Embryonic facial prominence (tissue), 1 donor: Measurements from ENCODE around the gene HEXIM1.
A peak's percentile ranks its signal among the peaks of the same experiment; 100 is the strongest.

Source experiments
- DNase-seq: peaks from one replicate; pipeline ENCODE4 v3.0.0-alpha.2; 2016; ENCODE audit errors: extremely low spot score

Gene HEXIM1

GRCh38 chr17:45171338-45172231 lies 23.3 kb downstream of the HEXIM1 start:
- peak; percentile 48 for DNase-seq

- DNase-seq = no peak
These were observed 23.9 kb downstream of the HEXIM1 start for GRCh38 chr17:45172232-45172540.

DNA sequence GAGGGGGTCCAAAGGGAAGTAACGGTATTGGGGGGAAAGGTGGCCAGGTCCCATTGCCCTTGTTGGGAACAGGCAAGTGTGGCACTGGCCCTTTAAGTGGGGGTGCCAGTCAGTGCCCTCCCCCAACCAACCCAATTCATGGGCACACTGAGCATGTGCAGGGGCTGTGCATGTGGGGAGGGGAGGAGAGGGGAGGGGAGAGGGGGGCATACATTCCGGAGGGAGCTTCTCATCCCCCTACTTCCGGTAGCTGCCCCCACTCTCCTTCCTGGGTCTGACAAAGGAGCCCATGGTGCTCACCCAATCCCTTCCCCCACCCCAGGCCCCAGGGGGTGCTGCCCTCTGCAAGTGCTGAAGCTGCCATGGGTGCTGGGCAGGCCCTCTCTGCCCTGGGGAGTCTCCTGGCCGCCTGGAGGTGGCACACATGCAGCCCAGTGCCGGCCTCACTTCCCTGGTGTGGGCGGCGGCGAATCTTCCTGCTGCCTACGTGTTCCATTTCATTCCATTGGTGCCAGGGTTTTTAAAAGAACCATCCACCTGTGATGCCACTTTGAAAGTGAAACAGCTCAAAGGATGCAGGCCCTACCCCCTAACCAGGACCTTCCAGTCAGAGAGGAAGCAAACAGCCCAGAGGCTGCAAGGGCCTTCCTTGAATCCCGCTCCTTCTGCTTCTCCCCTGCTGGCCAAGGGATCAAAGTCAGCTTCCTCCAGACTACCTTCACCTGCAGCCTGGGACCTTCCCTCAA lies 24.4 kb downstream of the HEXIM1 start:
- DNase-seq = no peak

- no peak for DNase-seq
These were observed 27.5 kb downstream of the HEXIM1 start for GRCh38 chr17:45175759-45176115.

DNA sequence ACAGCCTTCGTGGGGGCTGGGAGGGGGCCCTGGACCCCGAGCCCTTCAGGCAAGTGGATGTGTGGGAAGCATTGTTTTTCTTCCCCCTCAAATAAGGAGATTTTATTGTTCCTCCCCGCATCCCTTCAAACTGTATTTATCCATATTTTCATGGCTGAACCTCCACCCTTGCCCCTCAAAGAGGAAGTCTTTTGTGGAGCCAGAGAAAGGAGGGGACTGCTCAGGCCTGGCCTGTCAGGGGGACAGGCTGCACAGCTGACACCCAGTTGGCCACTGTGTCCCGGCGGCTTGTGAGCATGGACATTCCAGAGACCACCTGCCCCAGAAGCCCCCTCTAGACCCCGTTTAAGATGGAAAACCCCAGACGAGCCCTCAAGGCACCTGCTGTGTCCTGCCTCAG lies 29.3 kb downstream of the HEXIM1 start:
- no peak for DNase-seq

DNA sequence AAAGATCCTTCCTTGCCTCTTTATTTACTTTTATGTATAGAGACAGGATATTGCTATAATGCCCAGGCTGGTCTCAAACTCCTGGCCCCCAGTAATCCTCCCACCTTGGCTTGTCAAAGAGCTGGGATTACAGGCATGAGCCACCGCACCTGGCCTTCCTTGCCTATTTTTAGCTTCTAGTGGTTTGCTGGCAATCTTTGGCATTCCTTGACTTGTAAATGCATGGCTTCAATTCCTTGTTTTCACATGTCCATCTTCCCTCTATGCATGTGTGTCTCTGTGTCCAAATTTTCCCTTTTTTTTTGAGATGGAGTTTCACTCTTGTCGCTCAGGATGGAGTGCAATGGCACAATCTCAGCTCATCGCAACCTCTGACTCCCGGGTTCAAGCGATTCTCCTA lies 35.9 kb downstream of the HEXIM1 start:
- DNase-seq = no peak

GRCh38 chr17:45186801-45187354 lies 38.6 kb downstream of the HEXIM1 start:
- no peak for DNase-seq

DNA sequence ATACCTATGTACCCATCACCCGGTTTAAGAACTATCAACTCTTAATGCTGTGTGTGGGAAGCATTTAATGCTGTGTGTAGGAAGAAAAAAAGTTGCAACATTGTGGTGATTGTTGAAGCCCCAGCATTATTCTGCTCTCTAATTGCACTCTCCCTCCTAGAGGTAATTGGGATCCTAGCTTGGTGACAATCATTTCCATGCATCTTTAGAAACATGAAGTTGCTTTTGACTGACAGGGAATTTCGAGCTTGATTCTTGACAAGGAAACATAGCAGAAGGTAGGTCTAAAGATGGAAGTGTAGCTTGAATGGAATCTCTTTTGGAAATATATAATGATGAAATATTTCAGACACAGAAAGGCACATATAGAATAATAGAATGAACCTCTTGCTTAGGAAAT lies 40.7 kb downstream of the HEXIM1 start:
- DNase-seq = no peak

GRCh38 chr17:45190503-45191255 lies 42.4 kb downstream of the HEXIM1 start:
- DNase-seq = no peak

DNA sequence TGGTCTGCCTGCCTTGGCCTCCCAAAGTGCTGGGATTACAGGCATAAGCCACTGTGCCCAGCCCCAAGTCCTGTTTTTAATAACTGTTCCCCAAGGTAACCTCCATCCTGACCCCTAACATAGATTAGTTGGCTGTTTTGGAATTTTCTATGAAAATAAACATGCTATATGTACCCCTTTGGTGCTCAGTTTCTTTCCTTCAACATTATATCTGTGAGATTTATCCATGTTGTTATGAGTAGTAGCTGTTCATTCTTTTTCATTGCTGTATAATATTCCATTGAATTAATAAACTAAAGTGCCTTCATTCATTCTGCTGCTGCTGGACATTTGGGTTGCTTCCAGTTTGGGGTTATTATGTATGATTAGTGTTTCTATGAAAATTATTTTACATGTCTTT lies 47.1 kb downstream of the HEXIM1 start:
- no peak for DNase-seq

DNA sequence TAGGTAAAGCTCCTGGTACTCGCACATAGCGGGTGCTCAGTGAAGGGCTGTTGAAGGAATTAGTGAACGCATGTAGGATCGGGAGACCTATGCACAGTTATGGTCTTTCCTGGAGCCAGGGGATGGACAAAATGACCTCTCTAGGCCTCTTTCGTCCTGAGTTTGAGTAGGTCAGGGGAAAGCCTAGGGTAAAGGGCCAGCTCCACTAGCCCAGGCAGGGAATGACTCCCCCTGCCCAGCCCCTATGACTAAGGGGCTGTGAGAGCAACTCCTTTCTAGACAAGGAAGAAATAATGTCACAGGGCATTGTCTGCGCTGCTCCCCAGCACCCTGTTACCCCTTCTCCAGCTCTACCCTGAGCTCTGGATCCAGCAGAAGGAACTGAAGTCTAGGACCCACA lies 48.8 kb downstream of the HEXIM1 start:
- DNase-seq = no peak

DNA sequence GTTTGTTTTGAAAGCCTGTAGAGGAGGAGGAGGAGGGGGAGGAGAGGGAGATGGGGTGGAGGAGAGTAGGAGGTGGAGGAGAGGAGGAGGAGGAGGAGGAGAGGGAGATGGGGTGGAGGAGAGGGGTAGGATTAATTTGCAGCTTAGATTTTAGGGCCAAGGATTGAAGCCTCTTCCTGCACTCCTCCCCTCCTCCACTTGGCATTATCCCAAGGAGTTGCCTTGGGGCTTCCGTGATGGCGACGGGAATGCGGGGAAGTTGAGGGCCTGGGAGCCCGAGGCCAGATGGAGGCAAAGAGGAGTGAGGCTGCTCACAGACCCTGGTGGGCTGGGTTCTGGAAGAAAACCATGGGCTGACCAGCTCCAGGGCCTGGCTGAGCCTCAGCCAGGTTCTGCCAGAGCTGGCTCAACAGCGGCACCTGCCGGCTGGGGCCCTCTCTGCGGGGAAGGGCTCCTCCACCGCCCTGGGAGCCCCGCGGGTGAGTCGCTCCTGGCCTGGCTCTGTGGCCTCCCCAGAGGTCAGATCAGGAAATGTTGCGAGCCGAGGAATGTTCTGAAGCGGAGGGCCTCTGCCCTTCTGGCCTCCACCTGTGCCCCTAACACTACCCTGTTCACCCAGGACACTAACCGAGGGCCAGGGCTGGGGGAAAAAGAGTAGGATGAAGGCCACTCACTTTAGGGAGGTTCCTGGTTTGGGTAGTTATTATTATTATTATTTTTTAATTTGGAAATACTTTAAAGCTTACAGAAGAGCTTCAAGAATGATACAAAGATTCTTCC lies 49.5 kb downstream of the HEXIM1 start:
- no peak for DNase-seq

DNA sequence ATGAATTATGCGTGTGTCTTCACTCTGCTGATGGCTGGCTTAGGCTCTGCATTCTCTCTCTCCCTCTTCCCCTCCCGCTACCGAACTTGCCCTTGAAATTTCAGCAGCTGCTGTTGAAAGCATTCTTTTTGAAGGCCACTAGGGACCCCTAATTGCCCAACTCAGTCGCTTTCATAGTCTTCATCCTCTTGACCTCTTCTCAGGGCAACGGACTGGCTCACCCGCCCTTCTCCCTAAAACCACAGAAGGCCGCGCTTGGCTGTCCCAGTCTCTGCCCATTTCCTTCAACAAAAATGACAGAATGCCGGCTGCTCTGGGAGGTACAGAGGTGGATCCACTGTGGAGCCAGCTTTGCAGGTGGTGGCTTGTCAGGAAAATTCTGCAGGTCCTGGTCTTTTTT lies 52.4 kb downstream of the HEXIM1 start:
- no peak for DNase-seq

GRCh38 chr17:45201457-45201856 lies 53.2 kb downstream of the HEXIM1 start:
- no peak for DNase-seq
